Nephron progenitor cell (in vitro differentiated cells): ENCODE results near the gene ZNF143.

Source experiments
- DNase-seq: peaks from one replicate; pipeline ENCODE4 v3.0.0; 2021
- H3K27ac Mint-ChIP-seq: 2 replicates; pipeline ENCODE4 v1.8.0; 2021; ENCODE audit warnings: mild to moderate bottlenecking, moderate library complexity, mixed read lengths
- H3K27me3 Mint-ChIP-seq: 2 replicates; pipeline ENCODE4 v1.8.0; 2021; ENCODE audit warnings: mild to moderate bottlenecking, low read depth, mixed read lengths; ENCODE audit not compliant: poor library complexity
- H3K36me3 Mint-ChIP-seq: 2 replicates; pipeline ENCODE4 v1.8.0; 2021; ENCODE audit warnings: low read depth, mixed read lengths
- H3K4me1 Mint-ChIP-seq: 2 replicates; pipeline ENCODE4 v1.8.0; 2021; ENCODE audit warnings: mixed read lengths
- H3K4me3 Mint-ChIP-seq: 2 replicates; pipeline ENCODE4 v1.8.0; 2021; ENCODE audit warnings: mild to moderate bottlenecking, moderate library complexity, mixed read lengths
- H3K9me3 Mint-ChIP-seq: 2 replicates; pipeline ENCODE4 v1.8.0; 2021; ENCODE audit warnings: mild to moderate bottlenecking, moderate library complexity, mixed read lengths
- TF ChIP-seq, protein P1 (sequence below): fragments of 200-600 bp; sonication (generic); IDR thresholded peaks from 2 replicates; pipeline ENCODE4 v1.5.0; 2021; ENCODE audit warnings: antibody characterized with exemption

The ZNF143 gene

DNA sequence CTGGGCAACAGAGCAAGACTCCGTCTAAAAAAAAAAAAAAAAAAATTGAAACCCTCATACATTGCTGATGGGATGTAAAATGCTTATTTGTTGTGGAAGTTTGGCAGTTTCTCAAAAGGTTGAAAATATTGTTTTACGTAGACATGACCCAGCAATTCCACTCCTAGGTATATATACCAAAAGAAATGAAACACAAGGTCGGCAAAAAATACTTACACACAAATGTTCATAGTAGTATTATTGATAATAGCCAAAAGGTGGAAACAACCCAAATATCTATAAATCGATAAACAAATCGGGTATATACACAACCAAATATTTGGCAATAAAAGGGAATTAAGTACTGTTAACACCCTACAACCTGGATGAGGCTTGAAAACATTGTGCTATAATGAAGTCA is 5.1 kb upstream of the ZNF143 start:
- DNase-seq: no peak
- Mint-ChIP-seq H3K9me3 (peaks cover 32% of the 10 kb centered on the region), H3K27ac (no peak overlapping the region), H3K36me3 (peaks cover 45% of the 10 kb centered on the region), H3K4me1 (peaks cover 5% of the 10 kb centered on the region), H3K27me3 (peaks cover 6% of the 10 kb centered on the region), H3K4me3 (no peak overlapping the region)
- TF ChIP-seq, protein P1, sequence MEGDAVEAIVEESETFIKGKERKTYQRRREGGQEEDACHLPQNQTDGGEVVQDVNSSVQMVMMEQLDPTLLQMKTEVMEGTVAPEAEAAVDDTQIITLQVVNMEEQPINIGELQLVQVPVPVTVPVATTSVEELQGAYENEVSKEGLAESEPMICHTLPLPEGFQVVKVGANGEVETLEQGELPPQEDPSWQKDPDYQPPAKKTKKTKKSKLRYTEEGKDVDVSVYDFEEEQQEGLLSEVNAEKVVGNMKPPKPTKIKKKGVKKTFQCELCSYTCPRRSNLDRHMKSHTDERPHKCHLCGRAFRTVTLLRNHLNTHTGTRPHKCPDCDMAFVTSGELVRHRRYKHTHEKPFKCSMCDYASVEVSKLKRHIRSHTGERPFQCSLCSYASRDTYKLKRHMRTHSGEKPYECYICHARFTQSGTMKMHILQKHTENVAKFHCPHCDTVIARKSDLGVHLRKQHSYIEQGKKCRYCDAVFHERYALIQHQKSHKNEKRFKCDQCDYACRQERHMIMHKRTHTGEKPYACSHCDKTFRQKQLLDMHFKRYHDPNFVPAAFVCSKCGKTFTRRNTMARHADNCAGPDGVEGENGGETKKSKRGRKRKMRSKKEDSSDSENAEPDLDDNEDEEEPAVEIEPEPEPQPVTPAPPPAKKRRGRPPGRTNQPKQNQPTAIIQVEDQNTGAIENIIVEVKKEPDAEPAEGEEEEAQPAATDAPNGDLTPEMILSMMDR: no peak

DNA sequence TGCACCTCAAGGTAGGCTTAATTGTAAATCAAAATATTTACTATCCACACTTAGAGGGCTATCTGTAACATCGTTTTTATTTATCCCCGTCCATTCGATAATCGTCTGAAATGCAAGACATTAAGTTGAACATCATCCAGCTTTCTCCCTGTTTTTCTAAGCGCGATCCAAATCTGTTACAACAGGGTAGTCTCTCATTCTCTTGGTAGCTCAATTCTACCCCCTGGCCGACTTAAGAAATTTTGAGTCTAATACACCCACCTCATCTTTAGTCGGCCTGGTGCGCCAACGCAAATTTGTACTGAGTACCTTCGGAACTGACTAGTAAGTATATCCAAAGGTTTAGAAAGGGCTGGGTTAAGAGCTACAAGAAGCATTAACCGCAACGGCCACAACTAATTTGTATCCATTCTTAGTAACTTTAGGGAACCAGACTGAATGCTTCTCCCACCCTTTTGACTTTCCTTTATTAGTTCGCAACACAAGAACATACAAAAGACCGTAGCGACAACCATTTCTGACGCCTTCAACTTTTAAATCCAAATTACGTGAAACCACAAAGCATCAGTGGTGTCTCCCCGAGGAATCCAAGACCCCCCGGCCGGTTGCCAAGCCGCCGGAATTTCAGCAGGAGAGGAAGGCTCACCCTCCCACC is 1.0 kb upstream of the ZNF143 start:
- Mint-ChIP-seq H3K4me3 (peak overlapping the region; percentile 99), H3K9me3 (peaks cover 1% of the 10 kb centered on the region), H3K36me3 (peaks cover 33% of the 10 kb centered on the region), H3K27me3 (peaks cover 3% of the 10 kb centered on the region), H3K4me1 (peaks cover 24% of the 10 kb centered on the region), H3K27ac (peak overlapping the region; percentile 100)
- no peak for DNase-seq
- TF ChIP-seq, protein P1: no peak

DNA sequence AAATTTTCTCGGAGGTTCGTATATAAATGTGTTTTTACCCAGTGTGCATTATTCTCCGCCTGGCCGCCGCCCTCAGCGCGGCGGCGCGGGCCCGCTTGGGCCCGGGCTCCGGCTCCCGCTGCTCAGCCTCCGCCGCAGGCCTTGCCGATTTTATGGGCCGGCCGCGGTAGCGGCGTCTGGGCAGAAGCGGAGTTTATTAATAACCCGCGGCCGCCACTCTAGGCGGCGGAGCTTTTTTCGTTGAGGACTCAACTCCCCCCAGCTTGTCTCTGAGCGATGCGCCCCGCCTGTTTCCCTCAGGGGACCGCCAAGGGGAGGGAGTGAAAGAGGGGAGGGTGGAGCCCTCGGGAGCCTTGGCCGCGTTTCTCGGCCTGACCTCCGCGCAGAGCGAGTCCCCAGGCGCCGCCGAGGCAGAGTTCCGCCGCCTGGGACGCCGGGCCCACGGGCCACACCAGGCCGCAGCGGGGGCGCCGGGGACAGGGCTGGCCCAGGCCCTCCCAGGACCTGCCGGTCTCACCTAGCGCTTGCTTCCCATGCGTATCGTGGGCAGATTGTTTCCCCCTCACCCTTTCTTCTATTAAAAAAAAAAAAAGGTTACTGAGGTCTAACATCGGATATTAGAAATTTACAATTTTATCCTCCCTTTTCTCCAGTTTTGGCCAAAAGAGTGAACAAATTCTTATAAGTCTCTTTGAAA is 399 bp downstream of the ZNF143 start:
- Mint-ChIP-seq H3K36me3 (peaks cover 28% of the 10 kb centered on the region), H3K27ac (peak overlapping the region; percentile 100), H3K4me3 (peak overlapping the region; percentile 99), H3K9me3 (no peaks in the 10 kb centered on the region), H3K27me3 (peaks cover 3% of the 10 kb centered on the region), H3K4me1 (peaks cover 24% of the 10 kb centered on the region)
- DNase-seq: peak; percentile 78
- TF ChIP-seq, protein P1: no peak

DNA sequence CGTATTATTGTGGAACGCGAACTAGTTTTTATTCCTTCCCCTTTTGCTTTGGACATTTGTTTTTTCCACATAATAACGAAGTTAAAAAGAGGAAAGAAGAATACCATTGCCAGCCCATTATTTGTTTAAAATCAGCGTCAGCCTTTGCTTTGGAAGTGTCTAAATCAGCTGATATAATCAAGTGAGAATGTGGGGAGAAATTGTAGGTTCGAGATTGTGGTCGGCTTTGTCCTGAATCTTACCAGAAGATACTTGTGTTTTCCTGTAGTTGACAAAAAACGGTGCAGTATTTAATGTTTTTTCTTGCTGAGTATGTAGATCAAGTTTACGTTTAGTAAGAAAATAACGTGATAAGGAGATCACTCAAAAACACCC is 935 bp downstream of the ZNF143 start:
- no peak for DNase-seq
- Mint-ChIP-seq H3K27ac (peak overlapping the region; percentile 98), H3K27me3 (peaks cover 3% of the 10 kb centered on the region), H3K4me3 (peak overlapping the region; percentile 99), H3K36me3 (peaks cover 32% of the 10 kb centered on the region), H3K4me1 (peaks cover 24% of the 10 kb centered on the region), H3K9me3 (no peaks in the 10 kb centered on the region)
- TF ChIP-seq, protein P1: no peak

DNA sequence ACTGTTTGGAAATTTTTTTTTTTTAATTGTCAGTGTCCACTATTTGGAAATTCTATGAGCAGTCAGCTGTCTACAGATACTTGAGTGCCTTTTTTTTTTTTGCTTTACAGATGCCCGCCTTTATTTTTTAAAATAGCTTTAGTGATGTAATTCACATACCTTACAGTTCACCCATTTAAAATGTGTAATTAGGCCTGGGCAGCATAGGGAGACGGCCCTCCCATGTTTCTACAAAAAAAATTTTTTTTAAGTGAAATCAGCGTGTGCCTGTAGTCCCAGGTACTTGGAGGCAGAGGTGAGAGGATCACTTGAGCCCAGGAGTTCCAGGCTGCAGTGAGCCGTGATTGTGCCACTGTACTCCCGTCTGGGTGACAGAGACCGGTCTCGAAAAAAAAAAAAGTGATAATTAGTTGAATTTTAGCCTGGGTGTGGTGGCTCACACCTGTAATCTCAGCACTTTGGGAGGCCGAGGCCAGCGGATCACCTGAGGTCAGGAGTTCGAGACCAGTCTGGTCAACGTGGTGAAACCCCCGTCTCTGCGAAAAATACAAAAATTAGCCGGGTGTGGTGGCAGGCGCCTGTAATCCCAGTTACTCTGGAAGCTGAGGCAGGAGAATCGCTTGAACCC is 1.5 kb downstream of the ZNF143 start:
- Mint-ChIP-seq H3K36me3 (peaks cover 36% of the 10 kb centered on the region), H3K27me3 (peaks cover 3% of the 10 kb centered on the region), H3K9me3 (no peaks in the 10 kb centered on the region), H3K4me3 (peak overlapping the region; percentile 99), H3K4me1 (peaks cover 24% of the 10 kb centered on the region), H3K27ac (peak overlapping the region; percentile 98)
- TF ChIP-seq, protein P1: no peak
- DNase-seq: no peak
